Transverse colon (tissue), 4 donors: ENCODE data around the gene PTPN7.

ENCODE experiments used
- POLR2A ChIP-seq: fragments of 450-650 bp; IDR thresholded peaks from one replicate; pipeline ENCODE4 v1.6.1; 2016; ENCODE audit warnings: antibody characterized with exemption, mild to moderate bottlenecking, moderate library complexity
- POLR2AphosphoS5 ChIP-seq, 3 donors: sonication (generic); formaldehyde crosslinking; IDR thresholded peaks; one replicate each; pipeline ENCODE4 v1.6.1; 2016; ENCODE audit warnings: antibody characterized with exemption in 3 of 3
- TF ChIP-seq, protein P1 (sequence below), 5 experiments: fragments of 200-600 bp in 3 of 5; fragments of 450-650 bp in 2 of 5; sonication (generic) in 3 of 5; IDR thresholded peaks; 1 replicate in 2 of 5; 2 replicates in 3 of 5; pipeline ENCODE4 v1.5.1; 2016 to 2017; ENCODE audit warnings: antibody characterized with exemption in 5 of 5, inconsistent platforms in 3 of 5, mild to moderate bottlenecking in 2 of 5, moderate library complexity in 1 of 5

DNA sequence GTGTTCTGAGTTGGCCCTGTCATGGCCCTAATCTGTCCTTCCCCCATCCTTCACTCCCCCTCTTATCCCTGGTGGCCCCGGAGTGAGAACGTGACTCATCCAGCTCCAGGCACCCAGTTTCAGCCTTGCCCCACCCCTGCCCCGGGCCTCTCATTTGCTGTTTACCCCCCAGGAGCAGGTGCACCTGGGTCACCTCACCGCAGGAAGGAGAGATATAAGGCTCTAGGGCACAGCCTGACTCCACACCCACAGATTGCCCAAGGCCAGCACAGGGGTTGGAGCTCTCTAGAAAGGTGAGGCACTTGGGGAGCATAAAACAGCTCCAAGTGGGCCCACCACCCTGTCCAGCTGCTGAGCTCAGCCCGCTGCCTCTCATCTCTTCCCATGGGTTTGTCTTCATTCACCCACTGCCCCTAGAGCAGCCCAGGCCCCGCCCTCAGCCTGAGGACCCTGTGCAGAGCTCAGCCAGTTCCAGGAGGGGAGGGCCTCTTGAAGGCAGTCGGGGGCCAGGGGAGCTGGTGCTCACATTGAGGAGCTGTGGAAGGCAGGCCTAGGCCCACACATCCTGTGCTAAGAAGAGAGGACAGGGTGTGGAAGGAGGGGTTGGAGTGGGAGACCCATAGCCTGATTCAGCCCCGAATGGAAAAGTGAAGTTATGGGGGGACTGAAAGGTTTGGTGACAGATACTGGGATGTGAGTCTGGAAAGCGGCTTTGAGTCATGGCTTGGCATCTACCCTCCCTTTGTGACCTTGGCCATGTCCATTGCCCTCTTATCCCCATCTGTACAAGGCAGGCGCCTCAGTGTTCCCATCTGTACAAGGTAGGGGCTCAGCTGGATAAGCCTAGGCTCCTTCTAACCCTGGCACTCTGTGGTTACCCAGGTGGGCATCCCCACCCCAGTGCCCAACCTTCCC, 53.8 kb downstream of the PTPN7 start:
- TF ChIP-seq POLR2A (peak; percentile 89), POLR2AphosphoS5 (IDR thresholded peaks at IDR 0.05) (peak; percentile 66 to 95 (median 91))
- TF ChIP-seq, protein P1, sequence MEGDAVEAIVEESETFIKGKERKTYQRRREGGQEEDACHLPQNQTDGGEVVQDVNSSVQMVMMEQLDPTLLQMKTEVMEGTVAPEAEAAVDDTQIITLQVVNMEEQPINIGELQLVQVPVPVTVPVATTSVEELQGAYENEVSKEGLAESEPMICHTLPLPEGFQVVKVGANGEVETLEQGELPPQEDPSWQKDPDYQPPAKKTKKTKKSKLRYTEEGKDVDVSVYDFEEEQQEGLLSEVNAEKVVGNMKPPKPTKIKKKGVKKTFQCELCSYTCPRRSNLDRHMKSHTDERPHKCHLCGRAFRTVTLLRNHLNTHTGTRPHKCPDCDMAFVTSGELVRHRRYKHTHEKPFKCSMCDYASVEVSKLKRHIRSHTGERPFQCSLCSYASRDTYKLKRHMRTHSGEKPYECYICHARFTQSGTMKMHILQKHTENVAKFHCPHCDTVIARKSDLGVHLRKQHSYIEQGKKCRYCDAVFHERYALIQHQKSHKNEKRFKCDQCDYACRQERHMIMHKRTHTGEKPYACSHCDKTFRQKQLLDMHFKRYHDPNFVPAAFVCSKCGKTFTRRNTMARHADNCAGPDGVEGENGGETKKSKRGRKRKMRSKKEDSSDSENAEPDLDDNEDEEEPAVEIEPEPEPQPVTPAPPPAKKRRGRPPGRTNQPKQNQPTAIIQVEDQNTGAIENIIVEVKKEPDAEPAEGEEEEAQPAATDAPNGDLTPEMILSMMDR (IDR thresholded peaks at IDR 0.05) = no peak
